ENCODE data around the gene E2F7.

Gene E2F7

DNA sequence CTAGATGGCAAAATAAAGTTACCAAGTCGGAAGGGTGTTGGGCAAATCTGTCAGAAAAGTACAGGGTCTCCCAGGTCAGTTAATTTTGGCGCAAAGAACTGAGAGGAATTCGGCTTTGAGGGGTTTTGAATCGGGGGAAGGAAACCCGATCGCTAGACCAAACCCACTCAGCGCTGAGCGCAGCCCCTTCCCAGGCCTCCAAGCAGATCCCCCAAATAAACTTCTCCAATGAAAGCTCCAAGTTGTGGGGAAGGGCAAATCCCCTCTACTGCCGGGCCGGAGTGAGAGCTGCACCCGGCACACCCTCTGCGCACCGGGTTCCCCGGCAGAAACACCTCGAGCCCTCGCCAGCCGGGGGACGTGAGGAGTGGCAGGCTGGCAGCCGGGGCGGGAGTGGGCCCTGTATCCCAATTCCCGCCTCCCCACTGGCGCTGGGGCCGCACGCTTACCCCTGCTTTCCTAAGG is 441 bp downstream of the E2F7 start:
- DNase-seq (ENCODE audit: low read depth) = no peak

DNA sequence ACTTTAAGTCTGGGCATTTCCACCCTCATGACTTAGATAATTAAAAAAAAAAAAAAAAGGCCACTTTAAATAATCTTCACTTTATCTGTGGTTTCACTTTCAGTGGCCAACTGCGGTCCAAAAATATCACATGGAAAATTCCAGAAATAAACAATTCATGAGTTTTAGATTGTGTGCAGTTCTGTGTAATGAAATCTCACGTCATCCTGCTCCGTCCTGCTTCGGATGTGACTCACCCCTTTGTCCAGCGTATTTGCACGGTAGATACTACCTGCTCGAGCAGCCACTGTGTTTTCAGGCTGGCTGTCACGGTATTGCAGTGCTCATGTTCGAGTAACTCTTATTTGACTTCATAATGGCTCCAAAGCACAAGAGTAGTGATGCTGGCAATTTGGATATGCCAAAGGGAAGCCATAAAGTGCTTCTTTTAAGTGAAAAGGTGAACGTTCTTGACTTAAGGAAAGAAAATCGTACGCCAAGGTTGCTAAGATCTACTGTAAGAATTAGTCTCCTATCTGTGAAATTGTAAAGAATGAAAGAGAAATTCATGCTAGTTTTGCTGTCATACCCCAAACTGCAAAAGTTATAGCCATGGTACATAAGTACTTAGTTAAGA is 2.4 kb downstream of the E2F7 start:
- DNase-seq (ENCODE audit: low read depth) = no peak

DNA sequence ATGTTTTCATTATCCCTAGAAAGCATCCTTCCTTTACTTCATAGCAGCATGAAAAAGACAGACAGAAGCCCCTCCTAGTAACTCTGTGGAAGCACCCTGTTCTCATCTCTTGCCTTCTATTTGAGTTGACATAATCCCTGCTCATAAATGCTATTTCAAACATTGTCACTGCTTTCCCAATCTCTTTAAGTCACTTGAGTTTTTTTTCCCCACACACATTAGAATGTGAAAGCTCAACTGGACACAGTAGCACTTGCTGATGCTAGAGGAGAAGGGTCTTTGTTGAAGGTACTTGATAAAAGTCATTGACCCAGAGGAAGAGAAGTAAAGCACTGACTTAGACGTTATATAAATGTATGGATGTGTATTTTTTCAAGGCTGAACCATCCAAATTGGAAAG is 3.0 kb downstream of the E2F7 start:
- no peak for DNase-seq (ENCODE audit: low read depth)

DNA sequence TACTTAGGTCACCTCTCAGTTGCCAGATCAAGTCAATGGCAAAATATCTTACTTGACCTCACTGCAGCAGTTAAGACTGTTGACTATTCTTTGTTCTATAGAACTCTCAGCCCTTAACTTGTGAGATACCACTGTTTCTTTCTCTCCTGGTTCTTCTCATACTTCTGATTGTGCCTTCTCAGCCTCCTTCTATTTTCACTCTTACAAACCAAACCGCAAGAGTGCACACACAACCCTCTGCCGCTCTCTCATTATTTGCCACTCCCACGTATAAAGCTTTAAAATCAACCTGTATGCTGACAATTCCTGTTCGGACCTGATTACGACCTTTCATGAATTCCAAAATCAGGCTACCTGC is 4.5 kb downstream of the E2F7 start:
- DNase-seq (ENCODE audit: low read depth) = no peak

- DNase-seq (ENCODE audit: low read depth) = no peak
These were observed 5.1 kb downstream of the E2F7 start for GRCh38 chr12:77060136-77060882.

DNA sequence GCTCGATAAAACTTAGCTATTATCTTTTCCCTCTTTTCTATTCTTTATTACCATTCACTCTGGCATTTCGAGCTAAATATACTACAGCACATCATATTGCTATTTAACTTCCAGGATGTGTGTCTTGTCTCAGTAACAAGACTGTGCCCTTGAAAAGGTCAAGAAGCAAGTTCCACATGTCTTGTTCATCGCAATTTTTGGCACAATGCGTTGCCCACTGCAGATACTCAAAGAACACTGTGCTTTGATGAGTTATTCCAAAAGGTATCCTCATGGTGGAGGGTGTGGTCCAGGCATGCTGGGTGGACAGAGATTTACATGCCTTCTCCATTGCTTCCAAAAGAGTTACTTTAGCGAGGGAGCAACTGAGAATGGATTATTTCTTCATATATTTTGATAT is 6.6 kb downstream of the E2F7 start:
- no peak for DNase-seq (ENCODE audit: low read depth)

- DNase-seq (ENCODE audit: low read depth) = no peak
These were observed 10.5 kb downstream of the E2F7 start for GRCh38 chr12:77054851-77055250.

GRCh38 chr12:77053259-77053658 is 12.1 kb downstream of the E2F7 start:
- DNase-seq (ENCODE audit: low read depth) = no peak

GRCh38 chr12:77049767-77050353 is 15.5 kb downstream of the E2F7 start:
- peak; percentile 18 for DNase-seq (ENCODE audit: low read depth)

DNA sequence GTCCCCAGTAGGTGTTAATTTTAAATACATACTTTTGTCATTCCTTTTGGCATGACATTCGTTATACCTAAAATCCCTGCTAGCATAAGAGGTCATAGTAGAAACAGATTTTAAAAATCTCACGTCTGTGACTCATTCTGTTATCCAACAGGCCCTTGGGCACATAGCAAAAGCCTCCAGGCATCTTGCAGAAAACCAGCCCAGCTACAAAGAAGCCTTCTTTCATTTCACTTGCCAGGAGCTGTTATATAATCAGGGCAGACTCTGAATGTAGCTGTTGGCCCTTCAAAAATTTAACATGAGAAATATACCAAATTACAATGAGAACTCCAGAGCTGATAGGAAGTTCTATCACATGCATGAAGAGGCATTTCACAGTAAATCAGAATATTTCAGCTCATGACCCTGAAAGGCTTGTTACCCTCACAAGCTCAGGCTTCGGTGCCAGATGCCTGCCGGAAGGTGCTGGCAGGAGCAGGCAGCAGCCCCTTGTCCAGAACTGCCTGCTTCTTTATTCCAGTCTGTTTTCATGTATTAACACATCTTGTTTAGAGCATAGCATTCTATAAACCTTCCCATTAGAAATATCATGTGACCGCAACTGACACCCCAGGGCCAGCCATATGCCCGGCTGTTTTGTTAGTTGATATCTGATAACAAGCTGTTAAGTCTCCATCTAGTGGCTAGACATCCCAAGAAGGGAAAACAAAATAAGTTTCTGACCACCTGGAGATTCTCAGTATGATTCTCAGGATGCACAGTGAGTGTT is 17.8 kb downstream of the E2F7 start:
- DNase-seq (ENCODE audit: low read depth) = no peak

- DNase-seq (ENCODE audit: low read depth) = no peak
These were observed 18.9 kb downstream of the E2F7 start for GRCh38 chr12:77046468-77046867.

GRCh38 chr12:77045183-77045582 is 20.2 kb downstream of the E2F7 start:
- DNase-seq (ENCODE audit: low read depth) = no peak

- DNase-seq (ENCODE audit: low read depth) = no peak
These were observed 20.6 kb downstream of the E2F7 start for GRCh38 chr12:77044721-77045120.

DNA sequence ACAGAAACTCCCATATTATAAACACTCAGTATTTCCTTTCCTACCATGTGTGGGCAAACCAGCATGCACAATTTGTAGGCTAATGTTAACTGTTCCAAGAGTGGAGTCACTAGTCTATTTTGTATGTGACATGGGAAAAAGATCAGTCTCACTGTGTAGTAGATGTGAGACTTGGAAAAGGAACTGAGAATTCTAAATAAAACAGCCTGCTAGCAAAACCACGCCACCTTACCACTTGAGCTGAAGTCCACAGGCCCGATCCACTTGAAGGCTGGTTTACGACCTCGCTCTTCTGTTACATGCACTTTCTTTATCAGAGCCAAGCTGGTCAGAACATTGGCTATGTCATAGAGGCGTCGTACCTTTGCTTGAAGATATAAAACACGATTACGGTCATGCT is 22.5 kb downstream of the E2F7 start:
- no peak for DNase-seq (ENCODE audit: low read depth)

GRCh38 chr12:77040231-77040630 is 25.1 kb downstream of the E2F7 start:
- no peak for DNase-seq (ENCODE audit: low read depth)

- no peak for DNase-seq (ENCODE audit: low read depth)
These were observed 30.1 kb downstream of the E2F7 start for GRCh38 chr12:77035226-77035625.

- DNase-seq (ENCODE audit: low read depth) = no peak
These were observed 31.5 kb downstream of the E2F7 start for GRCh38 chr12:77033658-77034536.

DNA sequence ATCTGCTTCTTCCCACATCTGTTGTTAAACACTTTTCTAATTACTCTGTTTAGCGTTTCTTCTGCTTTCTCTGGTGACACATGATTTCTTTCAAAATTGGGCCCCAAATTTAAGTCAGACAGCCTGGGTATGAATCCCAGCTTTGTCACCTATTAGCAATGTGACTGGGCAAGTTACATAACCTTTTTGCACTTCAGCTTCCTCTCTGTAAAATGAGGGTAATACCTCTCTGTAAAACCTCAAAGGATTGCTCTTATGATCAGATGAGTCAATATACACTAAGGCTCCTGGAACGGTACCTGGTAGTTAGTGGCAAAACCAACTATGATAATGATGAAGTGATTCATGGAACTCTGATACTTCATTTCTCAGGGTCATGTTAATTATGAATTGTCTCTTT is 33.0 kb downstream of the E2F7 start:
- no peak for DNase-seq (ENCODE audit: low read depth)

DNA sequence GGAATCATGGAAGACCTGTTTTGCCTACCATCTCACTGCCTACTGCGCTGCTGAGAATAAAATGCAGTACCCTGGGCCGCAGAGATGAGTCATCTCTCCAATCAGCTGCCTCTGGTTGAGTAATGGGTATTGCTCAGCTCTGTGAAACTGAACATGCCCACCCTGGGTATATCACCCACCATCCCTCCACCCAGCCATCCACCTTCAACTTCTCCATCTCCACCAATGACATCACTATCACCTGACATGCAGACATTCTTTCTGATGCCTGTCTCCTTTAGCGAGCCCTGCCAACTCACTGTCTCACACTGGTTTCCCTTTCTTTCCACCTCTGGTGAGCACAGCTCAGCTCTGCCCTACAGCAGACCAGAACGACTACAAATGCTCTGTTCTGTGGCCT is 33.6 kb downstream of the E2F7 start:
- no peak for DNase-seq (ENCODE audit: low read depth)

GRCh38 chr12:77025782-77026314 is 39.5 kb downstream of the E2F7 start:
- no peak for DNase-seq (ENCODE audit: low read depth)

GRCh38 chr12:77023501-77023900 is 41.9 kb downstream of the E2F7 start:
- no peak for DNase-seq (ENCODE audit: low read depth)

DNA sequence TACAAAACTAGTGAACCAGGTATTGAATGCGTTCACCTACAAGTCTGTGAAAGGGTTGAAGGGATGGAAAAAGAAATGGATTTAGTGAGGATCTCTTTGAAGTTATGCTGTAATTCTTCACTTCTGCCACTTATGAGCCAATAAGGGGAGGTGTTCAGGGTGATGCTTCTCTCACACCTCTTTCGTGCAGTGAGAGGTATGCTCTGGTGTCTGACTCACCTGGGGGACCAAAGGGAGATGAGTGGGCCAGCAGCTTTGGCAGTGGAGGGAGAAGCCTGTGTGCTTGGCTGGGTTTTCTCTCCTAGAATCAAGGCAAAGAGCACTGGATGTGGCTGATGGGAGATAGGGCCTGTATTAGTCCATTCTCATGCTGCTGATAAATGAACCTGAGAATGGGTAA is 45.4 kb downstream of the E2F7 start:
- DNase-seq (ENCODE audit: low read depth) = no peak
